Measurements from ENCODE around the gene ZFP36L1.
A peak's percentile ranks its signal among the peaks of the same experiment; 100 is the strongest.

Gene ZFP36L1

DNA sequence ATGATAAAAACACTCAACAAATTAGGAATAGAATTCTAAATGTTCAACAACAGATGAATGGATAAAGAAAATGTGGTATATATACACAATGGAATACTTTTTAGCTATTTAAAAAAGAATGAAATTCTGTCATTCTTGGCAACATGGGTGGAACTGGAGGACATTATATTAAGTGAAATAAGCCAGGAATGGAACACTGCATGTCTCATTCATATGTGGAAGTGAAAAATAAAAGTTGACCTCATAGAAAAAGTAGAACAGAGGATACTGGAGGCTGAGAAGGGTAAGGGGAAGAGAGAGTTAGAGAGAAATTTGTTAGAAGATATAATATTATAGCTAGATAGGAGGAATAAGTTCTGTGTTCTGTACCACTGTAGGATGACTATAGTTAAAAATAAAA lies 35.8 kb upstream of the ZFP36L1 start:
- no peaks in the 10 kb centered on the region for H3K9me2 ChIP-seq (replicated peaks; ENCODE audit: low read depth, low read length)
- H2AFZ ChIP-seq (ENCODE audit: low read length), result no peak overlapping the region
- no peaks in the 10 kb centered on the region for H3K36me3 ChIP-seq (ENCODE audit: insufficient read depth, low read length)
- no peaks in the 10 kb centered on the region for H4K20me1 ChIP-seq (ENCODE audit: insufficient read depth, low read length, poor library complexity, severe bottlenecking)
- no peaks in the 10 kb centered on the region for H3K79me2 ChIP-seq (ENCODE audit: insufficient read depth, low read length)
- no peak overlapping the region for H3K4me3 ChIP-seq (ENCODE audit: low read length, poor library complexity, severe bottlenecking)
- H3K27me3 ChIP-seq (ENCODE audit: insufficient read depth, low read length, poor library complexity, severe bottlenecking), result no peaks in the 10 kb centered on the region
- no peak for TF ChIP-seq EZH2phosphoT487 (IDR thresholded peaks at IDR 0.05; ENCODE audit: borderline replicate concordance)
- TF ChIP-seq, protein P1, sequence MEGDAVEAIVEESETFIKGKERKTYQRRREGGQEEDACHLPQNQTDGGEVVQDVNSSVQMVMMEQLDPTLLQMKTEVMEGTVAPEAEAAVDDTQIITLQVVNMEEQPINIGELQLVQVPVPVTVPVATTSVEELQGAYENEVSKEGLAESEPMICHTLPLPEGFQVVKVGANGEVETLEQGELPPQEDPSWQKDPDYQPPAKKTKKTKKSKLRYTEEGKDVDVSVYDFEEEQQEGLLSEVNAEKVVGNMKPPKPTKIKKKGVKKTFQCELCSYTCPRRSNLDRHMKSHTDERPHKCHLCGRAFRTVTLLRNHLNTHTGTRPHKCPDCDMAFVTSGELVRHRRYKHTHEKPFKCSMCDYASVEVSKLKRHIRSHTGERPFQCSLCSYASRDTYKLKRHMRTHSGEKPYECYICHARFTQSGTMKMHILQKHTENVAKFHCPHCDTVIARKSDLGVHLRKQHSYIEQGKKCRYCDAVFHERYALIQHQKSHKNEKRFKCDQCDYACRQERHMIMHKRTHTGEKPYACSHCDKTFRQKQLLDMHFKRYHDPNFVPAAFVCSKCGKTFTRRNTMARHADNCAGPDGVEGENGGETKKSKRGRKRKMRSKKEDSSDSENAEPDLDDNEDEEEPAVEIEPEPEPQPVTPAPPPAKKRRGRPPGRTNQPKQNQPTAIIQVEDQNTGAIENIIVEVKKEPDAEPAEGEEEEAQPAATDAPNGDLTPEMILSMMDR (conservative IDR thresholded peaks at IDR 0.05; ENCODE audit: low read length), result no peak
- H3F3A ChIP-seq (ENCODE audit: low read depth), result no peaks in the 10 kb centered on the region
- H3K4me1 ChIP-seq (ENCODE audit: insufficient read depth, low read length, poor library complexity, severe bottlenecking), result peaks cover 4% of the 10 kb centered on the region
- H3K9me3 ChIP-seq (ENCODE audit: insufficient read depth, low read depth, low read length), result peaks cover under 1% of the 10 kb centered on the region; the same call in 1 of the 2 replicates
- H3K4me2 ChIP-seq (ENCODE audit: low read depth, low read length, poor library complexity, severe bottlenecking), result no peak overlapping the region
- no peak overlapping the region for H3K9ac ChIP-seq (ENCODE audit: low read depth, low read length, poor library complexity, severe bottlenecking)

DNA sequence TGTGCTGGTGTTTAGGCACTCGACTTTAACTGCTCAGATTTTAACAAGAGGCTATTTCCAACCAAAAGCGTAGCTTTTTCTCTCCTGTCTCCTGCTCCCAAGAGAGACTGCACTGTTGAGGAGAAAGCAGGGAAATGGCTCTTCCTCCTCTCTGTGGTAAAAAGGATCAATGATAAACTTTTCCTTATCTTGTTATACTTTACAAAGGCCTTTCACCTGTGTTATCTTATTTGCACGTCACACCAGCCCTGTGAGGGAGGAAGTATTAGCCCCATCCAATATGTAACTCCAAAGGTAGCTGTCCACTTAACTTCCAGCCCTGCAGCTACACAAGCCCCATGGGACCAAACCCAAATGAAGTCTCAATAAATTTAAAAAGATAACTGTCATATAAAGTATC lies 32.9 kb upstream of the ZFP36L1 start:
- Histone ChIP-seq H4K20me1 (ENCODE audit: insufficient read depth, low read length, poor library complexity, severe bottlenecking) (no peaks in the 10 kb centered on the region), H3K9ac (ENCODE audit: low read depth, low read length, poor library complexity, severe bottlenecking) (no peak overlapping the region), H3K4me2 (ENCODE audit: low read depth, low read length, poor library complexity, severe bottlenecking) (no peak overlapping the region), H2AFZ (ENCODE audit: low read length) (no peak overlapping the region), H3K4me3 (ENCODE audit: low read length, poor library complexity, severe bottlenecking) (no peak overlapping the region), H3K79me2 (ENCODE audit: insufficient read depth, low read length) (no peaks in the 10 kb centered on the region), H3K27me3 (ENCODE audit: insufficient read depth, low read length, poor library complexity, severe bottlenecking) (no peaks in the 10 kb centered on the region), H3K9me2 (replicated peaks; ENCODE audit: low read depth, low read length) (no peaks in the 10 kb centered on the region), H3K36me3 (ENCODE audit: insufficient read depth, low read length) (no peaks in the 10 kb centered on the region), H3K9me3 (ENCODE audit: insufficient read depth, low read depth, low read length) (no peaks in the 10 kb centered on the region), H3K4me1 (ENCODE audit: insufficient read depth, low read length, poor library complexity, severe bottlenecking) (peaks cover 24% of the 10 kb centered on the region), H3F3A (ENCODE audit: low read depth) (no peaks in the 10 kb centered on the region)
- TF ChIP-seq EZH2phosphoT487 (IDR thresholded peaks at IDR 0.05; ENCODE audit: borderline replicate concordance), result no peak

DNA sequence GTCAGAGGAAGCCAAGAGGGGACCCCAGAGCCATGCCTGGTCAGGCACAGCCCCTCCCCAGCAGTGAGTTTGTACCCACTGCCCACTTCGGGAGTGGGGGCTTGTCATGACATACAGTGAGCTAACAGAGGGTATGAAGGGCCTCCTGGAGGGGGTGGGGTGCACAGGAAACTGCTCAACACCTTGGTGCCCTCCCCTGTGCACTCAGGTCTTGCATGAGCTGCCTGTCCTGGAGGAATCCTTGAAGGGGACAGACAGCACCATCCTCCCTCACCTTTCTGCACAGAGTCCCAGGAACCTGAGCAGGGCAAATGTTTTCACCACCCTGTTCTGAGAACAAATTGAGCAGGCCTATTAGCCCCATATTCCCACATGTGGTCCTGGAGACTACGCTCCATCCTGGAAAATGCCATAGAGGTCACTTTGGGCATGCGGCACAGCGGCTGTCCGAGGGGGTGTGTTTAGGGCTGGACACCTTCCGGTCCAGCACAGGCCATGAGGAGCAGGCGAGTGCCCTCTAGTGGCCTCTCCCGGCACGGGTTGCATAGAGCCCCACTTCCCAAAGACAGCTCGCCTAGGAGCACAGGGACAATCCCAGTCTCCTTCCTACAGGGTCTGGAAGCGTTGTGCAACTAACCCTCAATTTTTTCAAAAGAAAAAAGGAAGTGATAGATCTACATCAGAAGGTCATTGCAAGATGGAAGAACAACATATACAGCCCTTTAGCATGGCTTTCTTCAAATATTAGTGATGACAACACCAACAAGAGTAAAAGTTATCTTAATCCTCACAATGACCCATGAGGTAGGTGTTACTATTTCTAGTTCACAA lies 31.9 kb upstream of the ZFP36L1 start:
- Histone ChIP-seq H3K4me1 (ENCODE audit: insufficient read depth, low read length, poor library complexity, severe bottlenecking) (peaks cover 32% of the 10 kb centered on the region), H4K20me1 (ENCODE audit: insufficient read depth, low read length, poor library complexity, severe bottlenecking) (no peaks in the 10 kb centered on the region), H3F3A (ENCODE audit: low read depth) (no peaks in the 10 kb centered on the region), H3K4me3 (ENCODE audit: low read length, poor library complexity, severe bottlenecking) (no peak overlapping the region), H3K79me2 (ENCODE audit: insufficient read depth, low read length) (no peaks in the 10 kb centered on the region), H3K4me2 (ENCODE audit: low read depth, low read length, poor library complexity, severe bottlenecking) (no peak overlapping the region), H2AFZ (ENCODE audit: low read length) (no peak overlapping the region), H3K36me3 (ENCODE audit: insufficient read depth, low read length) (no peaks in the 10 kb centered on the region), H3K9me3 (ENCODE audit: insufficient read depth, low read depth, low read length) (no peaks in the 10 kb centered on the region), H3K9me2 (replicated peaks; ENCODE audit: low read depth, low read length) (no peaks in the 10 kb centered on the region), H3K9ac (ENCODE audit: low read depth, low read length, poor library complexity, severe bottlenecking) (no peak overlapping the region), H3K27me3 (ENCODE audit: insufficient read depth, low read length, poor library complexity, severe bottlenecking) (no peaks in the 10 kb centered on the region)
- TF ChIP-seq EZH2phosphoT487 (IDR thresholded peaks at IDR 0.05; ENCODE audit: borderline replicate concordance), result no peak
- TF ChIP-seq, protein P1 (conservative IDR thresholded peaks at IDR 0.05; ENCODE audit: low read length), result peak; percentile 98

DNA sequence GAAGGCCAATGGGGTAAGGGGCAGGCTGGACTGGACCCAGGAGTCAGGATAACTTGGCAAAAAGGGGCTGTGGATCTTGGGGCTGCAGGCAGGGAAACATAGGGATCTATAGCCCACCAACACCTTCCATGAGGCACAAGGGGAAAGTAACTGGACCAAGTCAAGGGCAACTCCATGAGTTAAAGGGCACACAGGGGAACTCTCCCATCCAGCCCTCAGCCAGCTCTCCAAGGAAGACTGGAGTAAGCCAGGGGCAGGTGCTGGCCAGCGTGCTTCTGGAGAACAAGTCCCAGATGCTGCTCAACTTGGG lies 31.3 kb upstream of the ZFP36L1 start:
- Histone ChIP-seq H3K9ac (ENCODE audit: low read depth, low read length, poor library complexity, severe bottlenecking) (no peak overlapping the region), H3K27me3 (ENCODE audit: insufficient read depth, low read length, poor library complexity, severe bottlenecking) (no peaks in the 10 kb centered on the region), H3K4me2 (ENCODE audit: low read depth, low read length, poor library complexity, severe bottlenecking) (no peak overlapping the region), H3K79me2 (ENCODE audit: insufficient read depth, low read length) (no peaks in the 10 kb centered on the region), H4K20me1 (ENCODE audit: insufficient read depth, low read length, poor library complexity, severe bottlenecking) (no peaks in the 10 kb centered on the region), H3K9me3 (ENCODE audit: insufficient read depth, low read depth, low read length) (no peaks in the 10 kb centered on the region), H3K9me2 (replicated peaks; ENCODE audit: low read depth, low read length) (no peaks in the 10 kb centered on the region), H2AFZ (ENCODE audit: low read length) (no peak overlapping the region), H3K4me3 (ENCODE audit: low read length, poor library complexity, severe bottlenecking) (no peak overlapping the region), H3K4me1 (ENCODE audit: insufficient read depth, low read length, poor library complexity, severe bottlenecking) (peaks cover 36% of the 10 kb centered on the region), H3F3A (ENCODE audit: low read depth) (no peaks in the 10 kb centered on the region), H3K36me3 (ENCODE audit: insufficient read depth, low read length) (no peaks in the 10 kb centered on the region)
- TF ChIP-seq EZH2phosphoT487 (IDR thresholded peaks at IDR 0.05; ENCODE audit: borderline replicate concordance), result no peak
- TF ChIP-seq, protein P1 (conservative IDR thresholded peaks at IDR 0.05; ENCODE audit: low read length), result no peak

Measured in Loucy (cell line).